Measurements from ENCODE around the gene BET1L.
"Not testable (repeated sequence)": the region's sequence is repeated elsewhere in the genome, so short reads cannot be mapped to it uniquely, and the experiment has no call there.

- TF ChIP-seq, protein P1, sequence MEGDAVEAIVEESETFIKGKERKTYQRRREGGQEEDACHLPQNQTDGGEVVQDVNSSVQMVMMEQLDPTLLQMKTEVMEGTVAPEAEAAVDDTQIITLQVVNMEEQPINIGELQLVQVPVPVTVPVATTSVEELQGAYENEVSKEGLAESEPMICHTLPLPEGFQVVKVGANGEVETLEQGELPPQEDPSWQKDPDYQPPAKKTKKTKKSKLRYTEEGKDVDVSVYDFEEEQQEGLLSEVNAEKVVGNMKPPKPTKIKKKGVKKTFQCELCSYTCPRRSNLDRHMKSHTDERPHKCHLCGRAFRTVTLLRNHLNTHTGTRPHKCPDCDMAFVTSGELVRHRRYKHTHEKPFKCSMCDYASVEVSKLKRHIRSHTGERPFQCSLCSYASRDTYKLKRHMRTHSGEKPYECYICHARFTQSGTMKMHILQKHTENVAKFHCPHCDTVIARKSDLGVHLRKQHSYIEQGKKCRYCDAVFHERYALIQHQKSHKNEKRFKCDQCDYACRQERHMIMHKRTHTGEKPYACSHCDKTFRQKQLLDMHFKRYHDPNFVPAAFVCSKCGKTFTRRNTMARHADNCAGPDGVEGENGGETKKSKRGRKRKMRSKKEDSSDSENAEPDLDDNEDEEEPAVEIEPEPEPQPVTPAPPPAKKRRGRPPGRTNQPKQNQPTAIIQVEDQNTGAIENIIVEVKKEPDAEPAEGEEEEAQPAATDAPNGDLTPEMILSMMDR (IDR thresholded peaks at IDR 0.05; ENCODE audit: low read depth, low read length, missing input control): not testable (repeated sequence)
- TF ChIP-seq RAD21 (IDR thresholded peaks at IDR 0.05); HNF4A (conservative IDR thresholded peaks at IDR 0.05); HNF4G (IDR thresholded peaks at IDR 0.05); YY1 (IDR thresholded peaks at IDR 0.05): not testable (repeated sequence)
- TF ChIP-seq, protein P2, sequence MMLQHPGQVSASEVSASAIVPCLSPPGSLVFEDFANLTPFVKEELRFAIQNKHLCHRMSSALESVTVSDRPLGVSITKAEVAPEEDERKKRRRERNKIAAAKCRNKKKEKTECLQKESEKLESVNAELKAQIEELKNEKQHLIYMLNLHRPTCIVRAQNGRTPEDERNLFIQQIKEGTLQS (IDR thresholded peaks at IDR 0.05): not testable (repeated sequence)
Observed at GRCh38 chr11:220641-221215, 13.5 kb upstream of the BET1L start.
